SKM-1 (cell line): ENCODE data around the gene LZTS3.
"Not testable (repeated sequence)": the region's sequence is repeated elsewhere in the genome, so short reads cannot be mapped to it uniquely, and the experiment has no call there.

Experiments
- DNase-seq: peaks from one replicate; lab custom pipeline; 2025; ENCODE audit not compliant: unreplicated experiment; lab: John Stamatoyannopoulos, UW

Gene LZTS3

DNA sequence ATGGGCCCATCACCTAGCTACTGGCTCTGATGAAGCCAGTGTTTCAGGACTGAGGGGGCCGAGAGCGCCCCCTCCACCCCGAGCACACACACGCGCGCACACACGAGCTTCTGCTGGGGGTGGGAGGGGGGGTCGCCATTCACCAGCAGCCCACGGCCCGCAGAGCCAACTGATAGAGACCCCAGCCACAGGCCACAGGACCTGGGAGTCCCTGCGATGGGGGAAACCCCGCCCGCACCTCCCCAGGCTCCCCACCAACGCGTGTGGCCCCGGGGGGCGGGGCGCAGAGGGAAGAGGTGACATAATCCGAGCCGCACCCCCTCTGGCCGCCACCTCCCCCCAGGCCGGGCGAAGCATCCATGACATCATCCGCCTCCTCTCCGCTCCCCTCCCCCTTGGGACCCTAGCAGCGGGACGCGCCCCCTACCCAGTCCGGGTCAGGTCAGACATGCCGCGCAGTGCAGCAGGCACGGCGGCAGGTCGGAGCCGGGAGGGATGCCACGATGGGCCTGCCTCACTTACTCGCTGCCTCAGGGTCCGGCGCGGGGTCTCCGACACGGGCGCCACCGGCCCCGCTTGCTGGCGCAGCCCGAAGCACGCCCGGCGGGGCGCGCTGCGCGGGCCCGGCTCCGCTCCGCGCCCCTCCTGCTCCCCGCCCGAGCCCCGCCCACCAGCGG, at the start of gene LZTS3:
Gene LZTS3 (minus strand): TSS at position 617 of the 677 bp plus-strand sequence. CDS start 6,386 bp downstream, outside the sequence.
- DNase-seq, result no peak

GRCh38 chr20:3221398-3222226, 48.3 kb upstream of the LZTS3 start:
- DNase-seq, result no peak

DNA sequence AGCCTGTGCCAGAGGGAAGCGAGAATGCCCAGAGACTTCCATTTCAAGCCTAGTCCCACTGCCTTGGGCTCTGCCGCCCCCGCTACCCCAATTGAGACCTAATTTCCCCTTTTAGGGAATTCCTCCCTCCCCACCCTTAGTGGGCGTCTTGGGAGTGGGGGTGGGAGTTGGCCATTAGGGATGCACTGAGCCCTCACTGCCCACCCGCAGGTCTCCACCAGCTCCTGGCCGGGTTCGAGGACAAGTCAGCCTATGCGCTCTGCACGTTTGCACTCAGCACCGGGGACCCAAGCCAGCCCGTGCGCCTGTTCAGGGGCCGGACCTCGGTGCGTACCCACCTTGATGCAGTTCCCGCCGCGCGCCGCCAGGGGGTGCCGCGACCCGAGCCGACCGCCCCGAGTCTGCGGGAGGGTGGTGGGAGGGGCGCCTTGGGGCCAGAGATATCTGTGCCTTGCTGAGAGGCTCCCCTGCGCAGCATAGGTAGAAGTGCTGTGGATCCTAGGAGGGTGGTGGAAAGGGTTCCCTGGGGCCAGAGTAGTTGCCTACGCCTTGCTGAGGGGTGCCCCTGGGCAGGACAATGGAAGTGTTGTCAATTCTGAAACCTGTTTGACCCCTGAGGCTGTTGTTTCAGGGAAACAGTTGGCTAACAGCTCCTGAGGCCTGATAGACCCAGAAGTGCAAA, 45.1 kb upstream of the LZTS3 start:
- DNase-seq, result no peak

DNA sequence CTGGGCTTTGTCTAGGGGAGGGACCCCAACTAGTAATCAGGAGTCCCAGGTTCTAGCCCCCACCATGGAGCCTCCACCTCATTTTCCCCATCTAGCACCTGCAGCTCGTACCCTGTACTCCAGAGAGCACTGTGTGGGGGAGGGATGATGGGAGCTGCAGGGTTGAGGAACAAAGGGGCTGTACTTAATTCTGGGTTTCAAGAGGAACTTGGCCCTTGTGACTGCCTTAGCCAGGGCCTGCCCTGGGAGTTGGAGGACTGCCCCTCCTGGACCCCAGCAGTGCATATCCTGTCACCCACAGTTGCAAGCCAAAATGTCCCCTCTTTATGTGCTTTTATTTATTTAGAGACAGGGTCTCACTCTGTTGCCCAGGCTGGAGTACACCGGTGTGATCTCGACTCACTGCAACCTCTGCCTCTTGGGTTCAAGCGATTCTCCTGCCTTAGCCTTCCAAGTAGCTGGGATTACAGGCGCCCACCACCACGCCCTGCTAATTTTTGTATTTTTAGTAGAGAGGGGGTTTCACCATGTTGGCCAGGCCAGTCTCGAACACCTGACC, 42.1 kb upstream of the LZTS3 start:
- DNase-seq, result not testable (repeated sequence)

- DNase-seq, result no peak
Observed at GRCh38 chr20:3213226-3213625, 39.9 kb upstream of the LZTS3 start.

- no peak for DNase-seq
Observed at GRCh38 chr20:3210346-3210745, 37.0 kb upstream of the LZTS3 start.

DNA sequence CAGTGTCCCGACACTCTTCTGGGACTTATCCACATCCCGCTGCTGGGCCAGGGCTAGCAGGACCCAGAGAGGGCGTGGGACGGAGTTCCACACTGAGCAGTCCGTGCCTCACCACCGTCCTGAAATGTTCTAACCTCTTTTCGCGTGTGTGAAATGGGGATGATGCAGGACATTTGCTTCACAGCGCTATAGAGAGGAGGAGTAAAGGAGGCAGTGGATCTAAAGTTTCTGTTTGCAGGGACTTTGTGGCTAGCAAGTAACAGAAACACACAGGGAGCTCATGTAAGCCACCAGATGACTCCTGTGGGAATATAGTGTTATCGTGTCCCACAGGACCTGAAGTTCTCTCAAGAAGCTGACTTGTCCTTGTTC, 36.6 kb upstream of the LZTS3 start:
- DNase-seq, result no peak

DNA sequence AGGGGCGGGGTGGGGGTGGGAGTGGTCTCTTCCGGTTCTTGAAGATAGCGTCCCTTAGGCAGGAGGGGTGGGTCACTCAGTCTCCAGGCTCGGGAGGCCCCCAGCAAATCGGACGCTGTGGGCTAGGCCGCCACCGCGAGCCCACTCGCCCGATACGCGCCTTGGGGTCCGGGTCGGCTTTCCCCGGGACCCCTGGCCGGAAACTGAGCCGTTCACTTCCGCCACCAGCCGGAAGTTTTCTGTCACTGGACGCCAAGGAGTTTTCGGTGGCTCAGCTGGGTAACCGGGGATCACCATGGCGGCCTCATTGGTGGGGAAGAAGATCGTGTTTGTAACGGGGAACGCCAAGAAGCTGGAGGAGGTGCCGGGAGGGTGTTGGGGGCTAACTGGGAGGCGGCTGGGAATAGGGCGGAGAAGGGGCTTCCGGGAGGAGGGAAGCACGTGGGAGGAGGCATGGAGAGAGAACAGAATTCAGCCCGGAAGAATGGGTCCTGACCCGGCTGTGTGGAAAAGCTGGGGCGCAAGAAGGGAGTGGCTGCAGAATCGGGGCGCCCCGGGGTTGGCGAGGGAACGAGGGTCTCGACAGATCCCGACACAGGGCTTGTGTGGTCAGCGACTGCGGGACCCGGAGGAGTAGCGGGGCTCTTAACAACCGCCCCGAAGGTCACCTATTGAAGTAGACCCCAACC, 36.1 kb upstream of the LZTS3 start, which contains the start of gene ITPA:
Gene ITPA (plus strand): TSS at position 242 of the 689 bp plus-strand sequence. CDS start 54 bp downstream, at position 296.
- DNase-seq, result peak; percentile 6

GRCh38 chr20:3208786-3209256, 35.5 kb upstream of the LZTS3 start:
- DNase-seq, result no peak

DNA sequence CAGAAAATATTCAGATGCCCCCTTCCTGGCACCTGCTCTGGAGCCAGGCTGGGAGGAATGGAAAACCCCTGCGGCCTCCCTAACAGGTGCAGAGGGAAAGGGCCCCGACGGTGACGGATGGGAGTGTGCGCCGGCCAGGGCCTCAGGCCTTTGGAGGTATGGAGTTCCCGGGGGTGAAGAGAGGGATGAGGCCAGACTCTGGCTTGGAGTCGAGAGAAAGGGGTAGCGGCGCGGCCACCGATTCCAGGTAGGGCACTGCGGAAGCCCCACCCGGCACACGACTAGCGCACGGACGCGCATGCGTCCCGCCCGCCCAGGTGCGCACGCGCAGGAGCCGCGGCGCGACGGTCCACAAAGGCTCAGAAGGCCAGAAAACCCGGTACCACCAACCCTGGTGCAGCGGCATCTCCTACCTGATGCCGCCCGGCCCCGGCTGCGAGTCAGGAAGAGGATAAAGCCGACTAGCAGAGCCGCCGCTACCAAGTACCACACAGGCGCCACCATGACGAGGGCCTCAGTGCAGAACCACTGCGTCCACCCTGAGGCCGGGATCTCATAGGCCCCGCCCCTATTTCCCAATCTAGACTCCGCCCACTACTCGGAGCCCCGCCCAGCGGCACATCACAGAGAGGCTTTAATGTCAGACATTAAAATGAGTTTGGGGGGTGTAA, 30.9 kb upstream of the LZTS3 start, which contains the start of gene DDRGK1:
Gene DDRGK1 (minus strand): TSS at position 559 of the 671 bp plus-strand sequence. CDS start 55 bp downstream, at position 504.
- DNase-seq, result peak; percentile 31

- DNase-seq, result no peak
Observed at GRCh38 chr20:3203315-3204123, 30.2 kb upstream of the LZTS3 start.

- no peak for DNase-seq
Observed at GRCh38 chr20:3202965-3203314, 29.6 kb upstream of the LZTS3 start.

DNA sequence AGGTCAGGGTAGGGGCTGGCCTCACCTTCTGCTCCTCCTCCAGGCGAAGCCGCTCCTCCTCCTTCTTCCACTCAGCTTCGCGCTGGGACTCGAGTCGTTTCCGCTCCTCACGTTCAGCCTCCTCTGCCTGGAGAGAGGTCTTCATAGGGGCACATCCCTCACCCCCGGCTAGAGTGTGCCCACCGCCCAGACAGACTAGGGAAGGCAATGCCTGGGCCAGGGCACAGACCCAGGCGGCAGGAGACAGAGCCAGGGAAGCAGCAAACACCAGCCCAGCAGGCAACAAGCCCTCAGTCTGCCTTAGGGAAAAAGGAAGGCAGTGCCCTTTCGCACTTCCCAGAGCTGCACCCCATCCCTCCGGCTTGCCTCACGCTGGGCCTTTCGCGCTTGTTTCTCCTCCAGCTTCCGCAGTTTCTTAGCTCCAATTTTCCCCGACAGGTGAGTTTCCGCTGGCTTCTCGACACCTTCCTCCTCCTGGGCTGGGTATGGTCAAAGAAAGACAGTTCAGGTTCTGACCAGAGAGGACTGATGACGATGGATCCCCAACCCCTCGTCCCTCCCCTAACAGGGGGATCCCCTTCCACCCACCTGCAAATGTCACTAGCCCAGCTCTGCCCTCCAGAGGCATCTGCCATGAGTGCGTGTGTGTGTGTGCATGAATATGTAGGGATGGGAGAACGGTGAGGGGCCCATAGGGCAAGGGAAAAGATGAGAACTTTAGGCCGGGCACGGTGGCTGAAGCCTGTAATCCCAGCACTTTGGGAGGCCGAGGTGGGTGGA, 26.8 kb upstream of the LZTS3 start:
- no peak for DNase-seq

DNA sequence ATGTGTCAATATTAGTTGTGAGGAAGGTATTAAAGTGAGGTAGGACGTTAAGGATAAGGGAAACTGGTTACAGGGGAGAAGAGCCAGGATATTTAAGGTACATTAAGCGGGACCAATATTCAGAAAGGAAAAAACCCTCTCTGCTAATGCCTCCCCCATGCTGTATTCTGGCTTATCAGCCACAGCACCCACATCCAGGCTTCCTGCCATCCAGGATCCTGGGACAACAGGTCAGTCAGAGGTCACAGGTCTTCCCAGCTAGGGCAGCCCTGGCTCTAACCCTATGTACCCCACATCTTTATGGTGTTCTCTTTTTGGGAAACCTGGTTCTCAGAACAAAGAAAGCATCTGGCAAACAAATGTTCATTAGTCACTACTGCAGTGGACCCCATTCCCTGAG, 25.9 kb upstream of the LZTS3 start:
- no peak for DNase-seq

DNA sequence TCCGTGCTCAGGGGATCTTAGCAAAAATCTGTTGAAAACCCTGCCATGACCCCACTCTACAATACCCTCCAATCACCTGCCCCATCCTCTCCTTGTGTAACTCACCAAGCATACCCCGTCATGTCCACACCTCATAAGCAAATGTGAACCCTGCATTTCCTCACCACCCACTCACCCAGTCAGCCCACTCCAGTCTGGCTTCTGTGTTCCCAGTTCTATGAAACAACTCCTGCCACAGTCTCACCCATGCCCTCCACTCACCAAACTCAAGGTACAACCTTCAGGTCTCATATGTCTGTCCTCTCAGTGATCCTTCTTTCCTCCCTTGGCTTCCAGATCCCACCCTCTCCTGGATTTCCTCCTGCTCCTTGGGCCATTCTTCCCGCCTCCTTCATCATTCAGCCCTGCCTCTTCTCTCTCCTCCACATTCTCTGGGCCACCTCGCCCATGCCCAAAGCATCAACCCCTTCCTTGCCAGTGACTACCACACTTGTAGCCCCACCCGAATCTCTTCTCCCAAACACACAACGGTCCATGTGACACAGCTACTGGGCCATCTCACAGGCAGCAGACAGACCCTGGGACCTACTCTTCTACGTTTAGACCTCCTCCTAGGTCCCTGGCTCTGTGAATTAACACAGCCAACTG, 22.4 kb upstream of the LZTS3 start:
- DNase-seq, result no peak

- DNase-seq, result no peak
Observed at GRCh38 chr20:3194617-3195280, 21.4 kb upstream of the LZTS3 start.

DNA sequence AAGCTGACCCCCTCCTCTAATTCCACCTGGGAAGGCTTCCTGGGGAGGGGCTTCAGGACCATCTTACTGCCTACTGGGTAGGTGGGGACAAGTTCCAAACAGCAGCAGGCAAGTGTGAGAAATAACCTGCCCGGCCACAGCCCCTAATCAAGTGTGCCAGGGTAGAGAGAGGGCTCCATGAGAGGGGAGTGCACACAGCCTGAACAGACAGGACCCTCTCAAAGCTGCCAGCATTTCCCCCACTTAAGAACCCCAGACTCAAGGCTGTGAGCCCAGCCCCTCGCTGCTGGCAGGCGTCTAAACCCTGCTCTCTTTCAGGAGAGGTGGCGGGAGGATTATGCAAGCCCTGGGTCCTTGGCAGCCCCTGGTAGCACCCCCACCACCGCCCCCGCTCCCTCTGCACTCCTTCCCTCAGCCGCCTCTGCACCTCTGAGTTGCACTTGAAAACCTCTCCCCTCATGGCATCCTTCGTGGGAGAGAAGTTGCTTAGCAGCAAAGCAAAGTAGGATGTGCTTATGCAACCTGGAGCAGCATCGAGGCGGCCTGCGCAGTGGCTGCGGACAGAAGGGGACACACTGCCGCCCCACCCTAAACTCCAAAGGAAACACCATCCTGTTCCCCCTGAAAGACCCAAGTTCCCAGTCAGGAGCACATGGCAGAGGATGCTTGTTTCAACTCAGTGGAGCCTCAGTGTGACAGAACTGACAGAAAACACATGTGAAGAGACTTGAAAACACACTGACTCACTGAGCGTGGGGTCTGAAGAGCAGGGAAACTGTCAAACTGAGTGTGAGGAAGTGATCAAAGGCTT, 20.7 kb upstream of the LZTS3 start:
- DNase-seq, result no peak
